IMR-90 (cell line): ENCODE data around the gene BCAS1. TPM values are rescaled to one million over a fixed set of nuclear protein-coding genes. Genes with fewer than 3 reads are reported as not detected.

Experiments
- ATAC-seq: fragments of 200-7000 bp; cut with Tn5 transposase; 2 replicates; pipeline ENCODE4 v1.9.1; 2020; ENCODE audit warnings: low read depth, mild to moderate bottlenecking, moderate library complexity
- BruUV-seq: library from RNA; stranded (reverse); fragments of 400-500 nt; replicated peaks from 2 replicates; lab custom pipeline; 2021; lab: Mats Ljungman, UMichigan
- CTCF ChIA-PET: fragments of 300-600 bp; formaldehyde crosslinking; extraction: SDS; loops from one replicate; lab custom pipeline; 2021; ENCODE audit warnings: antibody characterized with exemption; lab: Yijun Ruan, JAX
- POLR2A ChIA-PET: fragments of 300-600 bp; sonication (Branson Sonifier 250); formaldehyde crosslinking; loops from one replicate; lab custom pipeline; 2022; ENCODE audit warnings: antibody characterized with exemption; ENCODE audit not compliant: unreplicated experiment; lab: Charles Lee
- DNase-seq: peaks from one replicate; pipeline ENCODE4 v3.0.0; 2013
- H2AFZ ChIP-seq: replicated peaks from 2 replicates; pipeline ENCODE3; 2013; ENCODE audit warnings: low read length, mild to moderate bottlenecking; ENCODE audit not compliant: poor library complexity
- H2AK5ac ChIP-seq: 2 replicates; pipeline ENCODE4 v1.6.1; 2013; ENCODE audit warnings: low read depth, low read length, inconsistent platforms
- H2AK9ac ChIP-seq: replicated peaks from 2 replicates; pipeline ENCODE3; 2013; ENCODE audit warnings: mild to moderate bottlenecking, low read depth, low read length, moderate library complexity; ENCODE audit not compliant: poor library complexity
- H2BK120ac ChIP-seq: 2 replicates; pipeline ENCODE4 v1.6.1; 2013; ENCODE audit warnings: low read depth, low read length, inconsistent platforms
- H2BK15ac ChIP-seq: 3 replicates; pipeline ENCODE4 v1.6.1; 2013; ENCODE audit warnings: low read depth, low read length, inconsistent platforms
- H2BK20ac ChIP-seq: 2 replicates; pipeline ENCODE4 v1.6.1; 2013; ENCODE audit warnings: low read depth, mild to moderate bottlenecking, inconsistent platforms, low read length, moderate library complexity
- H2BK5ac ChIP-seq: 2 replicates; pipeline ENCODE4 v1.6.1; 2013; ENCODE audit warnings: mild to moderate bottlenecking, low read depth, low read length, inconsistent platforms; ENCODE audit not compliant: poor library complexity, severe bottlenecking
- H3K14ac ChIP-seq: replicated peaks from 2 replicates; pipeline ENCODE4 v1.6.1; 2013; ENCODE audit warnings: low read depth, low read length, inconsistent platforms
- H3K18ac ChIP-seq: 2 replicates; pipeline ENCODE4 v1.6.1; 2013; ENCODE audit warnings: low read depth, low read length, control low read depth
- H3K23ac ChIP-seq: 2 replicates; pipeline ENCODE4 v1.6.1; 2013; ENCODE audit warnings: low read depth, low read length, inconsistent platforms
- H3K27ac ChIP-seq: 2 replicates; pipeline ENCODE4 v1.5.1; 2013; ENCODE audit warnings: mild to moderate bottlenecking, control low read depth, low read length; ENCODE audit not compliant: insufficient read depth
- H3K27me3 ChIP-seq: 2 replicates; pipeline ENCODE4 v1.6.1; 2013; ENCODE audit warnings: low read length; ENCODE audit not compliant: control insufficient read depth, insufficient read depth
- H3K36me3 ChIP-seq: 2 replicates; pipeline ENCODE4 v1.6.1; 2013; ENCODE audit warnings: low read length, mixed read lengths; ENCODE audit not compliant: control insufficient read depth, insufficient read depth
- H3K4ac ChIP-seq: 2 replicates; pipeline ENCODE4 v1.6.1; 2013; ENCODE audit warnings: low read depth, low read length, inconsistent platforms
- H3K4me1 ChIP-seq: 2 replicates; pipeline ENCODE4 v1.6.1; 2013; ENCODE audit warnings: low read length, mixed read lengths; ENCODE audit not compliant: control insufficient read depth, insufficient read depth
- H3K4me2 ChIP-seq: 2 replicates; pipeline ENCODE4 v1.6.1; 2013; ENCODE audit warnings: low read depth, mild to moderate bottlenecking, control low read depth, low read length, moderate library complexity
- H3K4me3 ChIP-seq: 2 replicates; pipeline ENCODE4 v1.5.1; 2013; ENCODE audit warnings: low read depth, mild to moderate bottlenecking, control low read depth, low read length, moderate library complexity; ENCODE audit not compliant: insufficient read depth
- H3K56ac ChIP-seq: 2 replicates; pipeline ENCODE4 v1.6.1; 2013; ENCODE audit warnings: low read length, inconsistent platforms; ENCODE audit not compliant: insufficient read depth; ENCODE audit errors: extremely low read depth
- H3K79me1 ChIP-seq, 2 experiments: 2 replicates each; pipeline ENCODE4 v1.6.1; 2013; ENCODE audit warnings: low read length in 2 of 2, inconsistent platforms in 1 of 2, low read depth in 1 of 2
- H3K9ac ChIP-seq: 2 replicates; pipeline ENCODE4 v1.6.1; 2013; ENCODE audit warnings: low read depth, low read length, control low read depth
- H3K9me1 ChIP-seq: 2 replicates; pipeline ENCODE4 v1.6.1; 2013; ENCODE audit warnings: low read length, inconsistent platforms; ENCODE audit not compliant: insufficient read depth
- H3K9me3 ChIP-seq: 2 replicates; pipeline ENCODE4 v1.6.1; 2013; ENCODE audit warnings: low read length; ENCODE audit not compliant: control insufficient read depth, insufficient read depth
- H4K20me1 ChIP-seq: 2 replicates; pipeline ENCODE4 v1.6.1; 2013; ENCODE audit warnings: low read length, inconsistent platforms; ENCODE audit not compliant: insufficient read depth
- H4K5ac ChIP-seq: 2 replicates; pipeline ENCODE4 v1.6.1; 2013; ENCODE audit warnings: mild to moderate bottlenecking, low read depth, low read length, control low read depth
- H4K8ac ChIP-seq, 2 experiments: 2 replicates each; pipeline ENCODE4 v1.6.1; 2013; ENCODE audit warnings: low read depth in 2 of 2, low read length in 2 of 2, control low read depth in 1 of 2, inconsistent platforms in 1 of 2
- H4K91ac ChIP-seq: 2 replicates; pipeline ENCODE4 v1.6.1; 2013; ENCODE audit warnings: low read depth, low read length, inconsistent platforms; ENCODE audit not compliant: insufficient read depth
- CEBPB ChIP-seq: IDR thresholded peaks from 2 replicates; pipeline ENCODE4 v1.6.1; 2012; ENCODE audit warnings: low read depth, low read length, improper control_type of control experiment
- CTCF ChIP-seq: conservative IDR thresholded peaks from 2 replicates; pipeline ENCODE4 v1.5.1; 2012; ENCODE audit warnings: mild to moderate bottlenecking, low read depth, low read length, improper control_type of control experiment
- NFE2L2 ChIP-seq: fragments of 150-350 bp; IDR thresholded peaks from 2 replicates; pipeline ENCODE4 v1.6.1; 2016; ENCODE audit warnings: low read depth, mild to moderate bottlenecking, low read length
- POLR2A ChIP-seq: IDR thresholded peaks from 2 replicates; pipeline ENCODE4 v1.6.1; 2012; ENCODE audit warnings: mild to moderate bottlenecking, low read depth, low read length
- RAD21 ChIP-seq: IDR thresholded peaks from 2 replicates; pipeline ENCODE4 v1.6.1; 2012; ENCODE audit warnings: low read length, improper control_type of control experiment
- RCOR1 ChIP-seq: IDR thresholded peaks from 2 replicates; pipeline ENCODE4 v1.6.1; 2012; ENCODE audit warnings: mild to moderate bottlenecking, low read length, improper control_type of control experiment; ENCODE audit not compliant: insufficient replicate concordance
- SMC3 ChIP-seq: fragments of 150-350 bp; IDR thresholded peaks from 2 replicates; pipeline ENCODE4 v1.6.1; 2016; ENCODE audit warnings: low read depth, mild to moderate bottlenecking, antibody characterized with exemption, low read length, moderate library complexity
- dilution Hi-C: fragments of 300-500 bp; cut with HindIII; formaldehyde crosslinking; loops from one replicate; pipeline ENCODE4 v1.14.3; 2018; ENCODE audit warnings: low sequenced_read_pairs; ENCODE audit not compliant: unreplicated experiment
- in situ Hi-C: fragments of 300-500 bp; cut with MboI; formaldehyde crosslinking; loops from 3 replicates; pipeline ENCODE4 v1.14.3; 2019; ENCODE audit warnings: low sequenced_read_pairs, inconsistent platforms, mixed read lengths
- intact Hi-C: fragments of 100-400 bp; cut with micrococcal nuclease; formaldehyde crosslinking; loops from 2 replicates; pipeline ENCODE4 v1.10.0; 2022
- polyA plus RNA-seq, 3 experiments: library from polyadenylated mRNA; depleted of rRNA; stranded (reverse); fragments of >200 nt; gene quantifications; 2 replicates each; pipeline ENCODE4 v1.2.3, GENCODE V29; 2012; ENCODE audit warnings: low replicate concordance in 1 of 3
- total RNA-seq: library from RNA; depleted of rRNA; stranded (reverse); fragments of >200 nt; gene quantifications from 2 replicates; pipeline ENCODE4 v1.2.3, GENCODE V29; 2012
- TF ChIP-seq, protein P1 (sequence below): fragments of 150-350 bp; IDR thresholded peaks from 2 replicates; pipeline ENCODE4 v1.6.1; 2017; ENCODE audit warnings: mild to moderate bottlenecking, antibody characterized with exemption, low read length, low read depth
- TF ChIP-seq, protein P2 (sequence below): fragments of 150-350 bp; IDR thresholded peaks from 2 replicates; pipeline ENCODE4 v1.6.1; 2016; ENCODE audit warnings: low read depth, mild to moderate bottlenecking, low read length, moderate library complexity, borderline replicate concordance

BCAS1 gene
- total and polyA plus RNA-seq, 2 of the 4 experiments (the other 2 are of a cell fraction): under 0.01 TPM; not detected in 1

GRCh38 chr20:54084193-54084592, 13.8 kb upstream of the BCAS1 start:
- Histone ChIP-seq H4K91ac (no peak overlapping the region), H3K4me3 (no peak overlapping the region), H3K4ac (no peak overlapping the region), H3K9ac (no peak overlapping the region), H2BK5ac (no peak overlapping the region), H4K20me1 (no peaks in the 10 kb centered on the region), H3K9me3 (no peaks in the 10 kb centered on the region), H3K14ac (no peak overlapping the region), H2BK20ac (no peak overlapping the region), H2AK5ac (no peak overlapping the region), H2BK15ac (no peak overlapping the region), H3K36me3 (no peaks in the 10 kb centered on the region), H3K4me1 (no peaks in the 10 kb centered on the region), H4K8ac (no peak overlapping the region), H3K23ac (no peak overlapping the region), H3K27me3 (peaks cover 4% of the 10 kb centered on the region), H3K4me2 (no peak overlapping the region), H2AFZ (no peak overlapping the region), H2BK120ac (no peak overlapping the region), H3K79me1 (no peaks in the 10 kb centered on the region), H2AK9ac (no peak overlapping the region), H3K56ac (no peak overlapping the region), H3K9me1 (no peaks in the 10 kb centered on the region), H3K27ac (no peak overlapping the region), H3K18ac (no peak overlapping the region), H4K5ac (no peak overlapping the region)
- ATAC-seq: no peak
- TF ChIP-seq NFE2L2 (no peak), POLR2A (no peak), RAD21 (no peak), RCOR1 (no peak), SMC3 (no peak), CTCF (no peak), CEBPB (no peak)
- TF ChIP-seq, protein P1, sequence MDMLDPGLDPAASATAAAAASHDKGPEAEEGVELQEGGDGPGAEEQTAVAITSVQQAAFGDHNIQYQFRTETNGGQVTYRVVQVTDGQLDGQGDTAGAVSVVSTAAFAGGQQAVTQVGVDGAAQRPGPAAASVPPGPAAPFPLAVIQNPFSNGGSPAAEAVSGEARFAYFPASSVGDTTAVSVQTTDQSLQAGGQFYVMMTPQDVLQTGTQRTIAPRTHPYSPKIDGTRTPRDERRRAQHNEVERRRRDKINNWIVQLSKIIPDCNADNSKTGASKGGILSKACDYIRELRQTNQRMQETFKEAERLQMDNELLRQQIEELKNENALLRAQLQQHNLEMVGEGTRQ: no peak
- TF ChIP-seq, protein P2, sequence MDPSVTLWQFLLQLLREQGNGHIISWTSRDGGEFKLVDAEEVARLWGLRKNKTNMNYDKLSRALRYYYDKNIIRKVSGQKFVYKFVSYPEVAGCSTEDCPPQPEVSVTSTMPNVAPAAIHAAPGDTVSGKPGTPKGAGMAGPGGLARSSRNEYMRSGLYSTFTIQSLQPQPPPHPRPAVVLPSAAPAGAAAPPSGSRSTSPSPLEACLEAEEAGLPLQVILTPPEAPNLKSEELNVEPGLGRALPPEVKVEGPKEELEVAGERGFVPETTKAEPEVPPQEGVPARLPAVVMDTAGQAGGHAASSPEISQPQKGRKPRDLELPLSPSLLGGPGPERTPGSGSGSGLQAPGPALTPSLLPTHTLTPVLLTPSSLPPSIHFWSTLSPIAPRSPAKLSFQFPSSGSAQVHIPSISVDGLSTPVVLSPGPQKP: no peak
- no TSS peak for BruUV-seq
- ChIA-PET POLR2A (no interaction called here), CTCF (no interaction called here)
- intact Hi-C loops: no loop called here
- dilution Hi-C loops: loop anchor here (25.0 kb wide), 1 partner anchor 103 kb away; no protein-coding TSS in a partner anchor
- no peak for DNase-seq
- in situ Hi-C loops: loop anchor here (25.0 kb wide), 1 partner anchor 97 kb away; no protein-coding TSS in a partner anchor
